RWPE1 (cell line): ENCODE measurements around the gene TMEM244.

Experiments
- CTCF ChIA-PET: fragments of 350-600 bp; sonication (Branson Sonifier 250); formaldehyde crosslinking; extraction: SDS; loops from one replicate; lab custom pipeline; 2021; lab: Yijun Ruan, JAX
- POLR2A ChIA-PET: fragments of 400-600 bp; formaldehyde crosslinking; extraction: SDS; loops from one replicate; lab custom pipeline; 2020; ENCODE audit warnings: antibody characterized with exemption; ENCODE audit not compliant: low non-redundant PET; lab: Yijun Ruan, JAX
- DNase-seq: peaks from one replicate; pipeline ENCODE4 v3.0.0; 2012; ENCODE audit warnings: low spot score
- H3K27ac ChIP-seq: fragments of 450-650 bp; 2 replicates; pipeline ENCODE4 v1.5.1; 2017
- CTCF ChIP-seq: fragments of 450-650 bp; conservative IDR thresholded peaks from 2 replicates; pipeline ENCODE4 v1.5.1; 2017; ENCODE audit warnings: low read depth, mild to moderate bottlenecking

TMEM244 gene

DNA sequence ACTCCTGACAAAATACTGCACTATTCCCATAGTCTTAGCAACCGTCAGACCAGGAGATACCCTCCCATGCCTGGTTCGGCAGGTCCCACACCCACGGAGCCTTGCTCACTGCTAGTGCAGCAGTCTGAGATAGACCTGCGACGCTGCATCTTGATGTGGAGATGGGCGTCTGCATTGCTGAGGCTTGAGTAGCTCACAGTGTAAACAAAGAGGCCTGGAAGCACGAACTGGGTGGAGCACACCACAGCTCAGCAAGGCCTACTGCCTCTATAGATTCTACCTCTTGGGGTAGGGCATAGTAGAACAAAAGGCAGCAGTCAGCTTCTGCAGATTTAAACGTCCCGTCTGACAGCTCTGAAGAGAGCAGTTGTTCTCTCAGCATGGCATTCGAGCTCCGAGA is 25.4 kb downstream of the TMEM244 start:
- no peak overlapping the region for H3K27ac ChIP-seq
- no peak for DNase-seq
- POLR2A ChIA-PET = no interaction called here
- CTCF ChIA-PET = no interaction called here
- no peak for TF ChIP-seq CTCF

DNA sequence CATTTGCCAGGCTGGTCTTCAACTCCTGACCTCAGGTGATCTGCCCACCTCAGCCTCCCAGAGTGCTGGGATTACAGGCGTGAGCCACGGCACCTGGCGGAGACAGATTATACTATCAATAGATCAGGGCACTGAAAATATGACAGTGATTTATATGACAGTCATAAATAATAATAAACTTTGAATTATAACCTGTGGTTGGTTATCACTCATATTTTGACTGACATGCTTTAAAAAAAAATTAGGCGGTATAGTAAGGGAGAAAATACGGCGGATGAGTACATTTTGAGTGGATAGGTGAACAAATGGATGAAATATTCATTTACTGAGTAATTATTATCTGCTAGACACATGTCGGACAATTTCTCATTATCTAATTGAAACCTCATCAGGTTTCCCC is 28.8 kb downstream of the TMEM244 start:
- no peak for TF ChIP-seq CTCF

DNA sequence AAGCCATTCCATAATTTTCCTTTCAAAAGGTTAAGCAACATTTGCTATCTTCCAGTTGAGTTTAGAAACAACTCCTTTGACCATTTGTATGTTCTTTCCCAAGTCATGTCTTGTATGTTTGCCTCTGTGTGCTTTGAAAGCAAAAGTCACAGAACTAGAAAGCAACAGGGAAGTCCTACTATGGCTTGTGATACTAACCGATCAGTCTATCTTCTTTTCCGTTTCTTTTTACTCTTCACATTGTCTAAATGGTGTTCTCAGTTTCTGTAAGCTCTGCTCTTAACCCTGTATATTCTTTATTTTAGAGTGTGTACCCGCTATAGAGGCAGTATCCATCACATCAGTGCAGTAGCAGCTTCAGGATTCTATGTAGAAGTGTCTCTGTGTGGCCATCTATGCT is 32.9 kb downstream of the TMEM244 start:
- ChIA-PET CTCF (interaction anchor here (1.0 kb wide), 1 partner anchor 58 kb away, joined by 3 read pairs; no protein-coding TSS in a partner anchor), POLR2A (no interaction called here)
- DNase-seq = no peak

More for the DNA sequence above, 28.8 kb downstream of the TMEM244 start:
- ChIA-PET CTCF (no interaction called here), POLR2A (no interaction called here)
- no peak for DNase-seq
- H3K27ac ChIP-seq = no peak overlapping the region

GRCh38 chr6:129818251-129818650 is 42.9 kb downstream of the TMEM244 start:
- DNase-seq = no peak
- CTCF ChIA-PET = no interaction called here
- POLR2A ChIA-PET = no interaction called here
- TF ChIP-seq CTCF = no peak
- no peak overlapping the region for H3K27ac ChIP-seq

More for the DNA sequence above, 32.9 kb downstream of the TMEM244 start:
- no peak for TF ChIP-seq CTCF
- H3K27ac ChIP-seq = no peak overlapping the region

- no peak for DNase-seq
- POLR2A ChIA-PET = no interaction called here
- no peak for TF ChIP-seq CTCF
- no peak overlapping the region for H3K27ac ChIP-seq
- CTCF ChIA-PET = no interaction called here
Measured at GRCh38 chr6:129817821-129818220, 43.3 kb downstream of the TMEM244 start.

GRCh38 chr6:129817332-129817731 is 43.8 kb downstream of the TMEM244 start:
- POLR2A ChIA-PET = no interaction called here
- CTCF ChIA-PET = no interaction called here
- H3K27ac ChIP-seq = no peak overlapping the region
- TF ChIP-seq CTCF = no peak
- no peak for DNase-seq
